HepG2 (cell line): Measurements from ENCODE around the gene GSDMA. TPM values are rescaled to one million over a fixed set of nuclear protein-coding genes. Genes with fewer than 3 reads are reported as not detected.

Experiments used
- ARNT ChIP-seq: fragments of 450-650 bp; IDR thresholded peaks from 2 replicates; pipeline ENCODE4 v1.6.1; 2017
- BCL3 ChIP-seq: sonication (generic); formaldehyde crosslinking; IDR thresholded peaks from 2 replicates; pipeline ENCODE4 v1.5.1; 2020; ENCODE audit warnings: mild to moderate bottlenecking, missing genetic modification reagents, moderate library complexity
- CENPBD1 ChIP-seq: sonication (generic); formaldehyde crosslinking; IDR thresholded peaks from 2 replicates; pipeline ENCODE4 v1.8.0; 2022; ENCODE audit warnings: missing genetic modification reagents, low read depth, mild to moderate bottlenecking, borderline replicate concordance
- DNMT1 ChIP-seq: sonication (generic); formaldehyde crosslinking; IDR thresholded peaks from 2 replicates; pipeline ENCODE4 v1.5.1; 2020; ENCODE audit warnings: mild to moderate bottlenecking, missing genetic modification reagents
- HDAC6 ChIP-seq: fragments of 200-600 bp; sonication (generic); IDR thresholded peaks from 2 replicates; pipeline ENCODE4 v1.7.0; 2017; ENCODE audit warnings: mild to moderate bottlenecking, antibody characterized with exemption, low read length, low read depth
- HMGA1 ChIP-seq: sonication (generic); formaldehyde crosslinking; conservative IDR thresholded peaks from 2 replicates; pipeline ENCODE4 v1.4.0; 2020; ENCODE audit warnings: missing genetic modification reagents
- KLF6 ChIP-seq: IDR thresholded peaks from 2 replicates; pipeline ENCODE4 v1.8.0; 2016; ENCODE audit warnings: missing biosample characterization, missing genetic modification reagents
- NRL ChIP-seq: sonication (generic); formaldehyde crosslinking; IDR thresholded peaks from 2 replicates; pipeline ENCODE4 v1.5.0; 2020; ENCODE audit warnings: missing genetic modification reagents, mild to moderate bottlenecking, moderate library complexity, borderline replicate concordance
- PAWR ChIP-seq: sonication (generic); formaldehyde crosslinking; IDR thresholded peaks from 2 replicates; pipeline ENCODE4 v1.4.0; 2020; ENCODE audit warnings: missing genetic modification reagents, mild to moderate bottlenecking, borderline replicate concordance
- POLR2A ChIP-seq, 2 experiments: IDR thresholded peaks; 2 replicates each; pipeline ENCODE4 v1.6.1; 2011; ENCODE audit warnings: low read depth in 2 of 2, low read length in 2 of 2, mild to moderate bottlenecking in 1 of 2, moderate library complexity in 1 of 2; ENCODE audit not compliant: insufficient read depth in 1 of 2
- RBM22 ChIP-seq: fragments of 200-400 bp; formaldehyde crosslinking; optimal IDR thresholded peaks from 2 replicates; pipeline ENCODE3; 2017; ENCODE audit warnings: mild to moderate bottlenecking, low read length, moderate library complexity
- THAP11 ChIP-seq: IDR thresholded peaks from 2 replicates; pipeline ENCODE4 v1.6.1; 2016; ENCODE audit warnings: missing biosample characterization, missing genetic modification reagents
- THYN1 ChIP-seq: sonication (generic); formaldehyde crosslinking; IDR thresholded peaks from 2 replicates; pipeline ENCODE4 v1.8.1; 2023; ENCODE audit warnings: low read depth, mild to moderate bottlenecking, moderate library complexity, missing genetic modification reagents, borderline replicate concordance
- ZBTB14 ChIP-seq: sonication (generic); formaldehyde crosslinking; IDR thresholded peaks from 2 replicates; pipeline ENCODE4 v1.4.0; 2020; ENCODE audit warnings: missing genetic modification reagents
- ZNF225 ChIP-seq: sonication (generic); formaldehyde crosslinking; IDR thresholded peaks from 2 replicates; pipeline ENCODE4 v1.4.0; 2020; ENCODE audit warnings: mild to moderate bottlenecking, missing genetic modification reagents
- ZNF737 ChIP-seq: sonication (generic); formaldehyde crosslinking; IDR thresholded peaks from 2 replicates; pipeline ENCODE4 v1.5.0; 2020; ENCODE audit warnings: missing genetic modification reagents, mild to moderate bottlenecking, borderline replicate concordance
- ZNF761 ChIP-seq: sonication (generic); formaldehyde crosslinking; conservative IDR thresholded peaks from 2 replicates; pipeline ENCODE4 v1.4.0; 2020; ENCODE audit warnings: mild to moderate bottlenecking, missing genetic modification reagents
- polyA plus RNA-seq, 8 experiments: library from polyadenylated mRNA; depleted of rRNA in 3 of 8; stranded (reverse) in 7 of 8; unstranded in 1 of 8; fragments of >200 nt; fragmentation: Illumina TruSeq in 4 of 8; extraction: Trizol in 4 of 8; gene quantifications; 2 replicates each; pipeline versions ENCODE4 v1.2.1 to v1.2.3, GENCODE V29; 2011 to 2016; ENCODE audit warnings: low read depth in 4 of 8, missing spikeins in 1 of 8, mixed read lengths in 1 of 8; ENCODE audit not compliant: insufficient read depth in 1 of 8
- total RNA-seq, 5 experiments: library from RNA; depleted of rRNA; stranded (reverse); fragments of >200 nt; fragmentation: Illumina TruSeq; extraction: Trizol; gene quantifications; 2 replicates each; pipeline ENCODE4 v1.2.3, GENCODE V29; 2016; ENCODE audit warnings: low read depth in 1 of 5
- TF ChIP-seq, protein P1 (sequence below): sonication (generic); formaldehyde crosslinking; IDR thresholded peaks from 2 replicates; pipeline ENCODE4 v1.4.0; 2020; ENCODE audit warnings: missing genetic modification reagents, borderline replicate concordance
- TF ChIP-seq, protein P2 (sequence below): IDR thresholded peaks from 2 replicates; pipeline ENCODE4 v1.6.1; 2016; ENCODE audit warnings: low read depth, borderline replicate concordance

The GSDMA gene
- total and polyA plus RNA-seq, 2 of the 13 experiments (the other 11 are each of a cell fraction or from before 2014, with no cell fraction given), result not detected

GRCh38 chr17:39920218-39921210, 42.3 kb upstream of the GSDMA start (continued):
- TF ChIP-seq ZBTB14 (CRISPR knock-in tag) (no peak), ZNF761 (CRISPR knock-in tag) (no peak), HMGA1 (CRISPR knock-in tag) (no peak), ZNF737 (CRISPR knock-in tag) (no peak), DNMT1 (CRISPR knock-in tag) (no peak), KLF6 (CRISPR knock-in tag) (no peak), POLR2A (IDR thresholded peaks at IDR 0.05; ENCODE audit: insufficient read depth in 1 of 2, low read depth in 2 of 2, low read length in 2 of 2) (peak; percentile 15 to 18; a peak in 2 of 4 replicates), BCL3 (CRISPR knock-in tag) (peak; percentile 99), HDAC6 (no peak), NRL (CRISPR knock-in tag) (peak; percentile 82), THAP11 (no peak), ZNF225 (CRISPR knock-in tag) (no peak), RBM22 (peak; percentile 89), THYN1 (CRISPR knock-in tag) (no peak), ARNT (no peak), PAWR (CRISPR knock-in tag) (no peak), CENPBD1 (CRISPR knock-in tag) (no peak)
- TF ChIP-seq, protein P1, sequence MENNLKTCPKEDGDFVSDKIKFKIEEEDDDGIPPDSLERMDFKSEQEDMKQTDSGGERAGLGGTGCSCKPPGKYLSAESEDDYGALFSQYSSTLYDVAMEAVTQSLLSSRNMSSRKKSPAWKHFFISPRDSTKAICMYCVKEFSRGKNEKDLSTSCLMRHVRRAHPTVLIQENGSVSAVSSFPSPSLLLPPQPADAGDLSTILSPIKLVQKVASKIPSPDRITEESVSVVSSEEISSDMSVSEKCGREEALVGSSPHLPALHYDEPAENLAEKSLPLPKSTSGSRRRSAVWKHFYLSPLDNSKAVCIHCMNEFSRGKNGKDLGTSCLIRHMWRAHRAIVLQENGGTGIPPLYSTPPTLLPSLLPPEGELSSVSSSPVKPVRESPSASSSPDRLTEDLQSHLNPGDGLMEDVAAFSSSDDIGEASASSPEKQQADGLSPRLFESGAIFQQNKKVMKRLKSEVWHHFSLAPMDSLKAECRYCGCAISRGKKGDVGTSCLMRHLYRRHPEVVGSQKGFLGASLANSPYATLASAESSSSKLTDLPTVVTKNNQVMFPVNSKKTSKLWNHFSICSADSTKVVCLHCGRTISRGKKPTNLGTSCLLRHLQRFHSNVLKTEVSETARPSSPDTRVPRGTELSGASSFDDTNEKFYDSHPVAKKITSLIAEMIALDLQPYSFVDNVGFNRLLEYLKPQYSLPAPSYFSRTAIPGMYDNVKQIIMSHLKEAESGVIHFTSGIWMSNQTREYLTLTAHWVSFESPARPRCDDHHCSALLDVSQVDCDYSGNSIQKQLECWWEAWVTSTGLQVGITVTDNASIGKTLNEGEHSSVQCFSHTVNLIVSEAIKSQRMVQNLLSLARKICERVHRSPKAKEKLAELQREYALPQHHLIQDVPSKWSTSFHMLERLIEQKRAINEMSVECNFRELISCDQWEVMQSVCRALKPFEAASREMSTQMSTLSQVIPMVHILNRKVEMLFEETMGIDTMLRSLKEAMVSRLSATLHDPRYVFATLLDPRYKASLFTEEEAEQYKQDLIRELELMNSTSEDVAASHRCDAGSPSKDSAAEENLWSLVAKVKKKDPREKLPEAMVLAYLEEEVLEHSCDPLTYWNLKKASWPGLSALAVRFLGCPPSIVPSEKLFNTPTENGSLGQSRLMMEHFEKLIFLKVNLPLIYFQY (CRISPR knock-in tag), result no peak
- TF ChIP-seq, protein P2, sequence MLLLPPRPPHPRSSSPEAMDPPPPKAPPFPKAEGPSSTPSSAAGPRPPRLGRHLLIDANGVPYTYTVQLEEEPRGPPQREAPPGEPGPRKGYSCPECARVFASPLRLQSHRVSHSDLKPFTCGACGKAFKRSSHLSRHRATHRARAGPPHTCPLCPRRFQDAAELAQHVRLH (CRISPR knock-in tag), result peak; percentile 24; the same call in 1 of the 2 replicates
